Endothelial cell (in vitro differentiated cells): ENCODE measurements around the gene ARHGAP23. TPM values are rescaled to one million over a fixed set of nuclear protein-coding genes. Genes with fewer than 3 reads are reported as not detected.
A peak's percentile ranks its signal among the peaks of the same experiment; 100 is the strongest.

Experiments
- DNase-seq: peaks from one replicate; pipeline ENCODE4 v3.0.0; 2021; ENCODE audit warnings: low spot score
- H3K27ac Mint-ChIP-seq: one replicate; pipeline ENCODE4 v1.8.0; 2021; ENCODE audit warnings: mixed read lengths, inconsistent platforms; ENCODE audit not compliant: unreplicated experiment
- H3K27me3 Mint-ChIP-seq: one replicate; pipeline ENCODE4 v1.8.0; 2021; ENCODE audit warnings: mild to moderate bottlenecking, moderate library complexity, mixed read lengths, inconsistent platforms; ENCODE audit not compliant: unreplicated experiment
- H3K36me3 Mint-ChIP-seq: one replicate; pipeline ENCODE4 v1.8.0; 2021; ENCODE audit warnings: mild to moderate bottlenecking, low read depth, mixed read lengths, inconsistent platforms; ENCODE audit not compliant: unreplicated experiment
- H3K4me1 Mint-ChIP-seq: one replicate; pipeline ENCODE4 v1.8.0; 2021; ENCODE audit warnings: mild to moderate bottlenecking, mixed read lengths, inconsistent platforms; ENCODE audit not compliant: unreplicated experiment
- H3K4me3 Mint-ChIP-seq: one replicate; pipeline ENCODE4 v1.8.0; 2021; ENCODE audit warnings: mild to moderate bottlenecking, mixed read lengths, inconsistent platforms; ENCODE audit not compliant: unreplicated experiment
- H3K9me3 Mint-ChIP-seq: one replicate; pipeline ENCODE4 v1.8.0; 2021; ENCODE audit warnings: mixed read lengths, inconsistent platforms; ENCODE audit not compliant: unreplicated experiment
- CTCF ChIP-seq: fragments of 200-600 bp; sonication (generic); IDR thresholded peaks from one replicate; pipeline ENCODE4 v1.5.0; 2021; ENCODE audit warnings: antibody characterized with exemption; ENCODE audit not compliant: unreplicated experiment
- total RNA-seq: library from RNA; stranded (reverse); fragmentation: NEBNext Ultra II Directional; extraction: Animal tissue kit (Norgen Biotek cat#: 25700); gene quantifications from one replicate; pipeline ENCODE4 v1.2.1, GENCODE V29; 2021; ENCODE audit not compliant: unreplicated experiment

ARHGAP23 gene
- total RNA-seq, 1 donor from 2014 or later = 70.5 TPM

GRCh38 chr17:38441429-38442061, 13.3 kb downstream of the ARHGAP23 start:
- Mint-ChIP-seq H3K4me1 (peaks cover 5% of the 10 kb centered on the region), H3K9me3 (no peaks in the 10 kb centered on the region), H3K27ac (no peak overlapping the region), H3K4me3 (no peak overlapping the region), H3K36me3 (peaks cover 14% of the 10 kb centered on the region), H3K27me3 (peaks cover 6% of the 10 kb centered on the region)
- no peak for DNase-seq
- TF ChIP-seq CTCF = no peak

- peaks cover 14% of the 10 kb centered on the region for H3K36me3 Mint-ChIP-seq
- no peak for DNase-seq
- no peak for TF ChIP-seq CTCF
- peaks cover 4% of the 10 kb centered on the region for H3K27me3 Mint-ChIP-seq
- peaks cover 5% of the 10 kb centered on the region for H3K4me1 Mint-ChIP-seq
- no peaks in the 10 kb centered on the region for H3K9me3 Mint-ChIP-seq
- no peak overlapping the region for H3K27ac Mint-ChIP-seq
- H3K4me3 Mint-ChIP-seq = no peak overlapping the region
Observed at GRCh38 chr17:38442548-38442947, 14.3 kb downstream of the ARHGAP23 start.

GRCh38 chr17:38443356-38444031, 15.2 kb downstream of the ARHGAP23 start:
- Mint-ChIP-seq H3K27me3 (peaks cover 1% of the 10 kb centered on the region), H3K4me1 (peaks cover 10% of the 10 kb centered on the region), H3K36me3 (peaks cover 10% of the 10 kb centered on the region), H3K9me3 (no peaks in the 10 kb centered on the region), H3K4me3 (no peak overlapping the region), H3K27ac (no peak overlapping the region)
- TF ChIP-seq CTCF = no peak
- no peak for DNase-seq

- DNase-seq = peak; percentile 78
- H3K27ac Mint-ChIP-seq = no peak overlapping the region
- H3K27me3 Mint-ChIP-seq = peaks cover 1% of the 10 kb centered on the region
- peaks cover 8% of the 10 kb centered on the region for H3K36me3 Mint-ChIP-seq
- no peaks in the 10 kb centered on the region for H3K9me3 Mint-ChIP-seq
- peaks cover 11% of the 10 kb centered on the region for H3K4me1 Mint-ChIP-seq
- H3K4me3 Mint-ChIP-seq = no peak overlapping the region
- peak; percentile 79 for TF ChIP-seq CTCF
Observed at GRCh38 chr17:38444151-38444550, 15.9 kb downstream of the ARHGAP23 start.

- Mint-ChIP-seq H3K4me3 (no peak overlapping the region), H3K36me3 (peaks cover 7% of the 10 kb centered on the region), H3K27ac (peak overlapping the region; percentile 30), H3K27me3 (peaks cover 7% of the 10 kb centered on the region), H3K9me3 (no peaks in the 10 kb centered on the region), H3K4me1 (peaks cover 37% of the 10 kb centered on the region)
- no peak for DNase-seq
- TF ChIP-seq CTCF = no peak
Observed at GRCh38 chr17:38447502-38448085, 19.3 kb downstream of the ARHGAP23 start.
